Forelimb muscle (tissue), 1 donor: ENCODE results near the gene FBXO15. TPM values are rescaled to one million over a fixed set of nuclear protein-coding genes. Genes with fewer than 3 reads are reported as not detected.

Source experiments
- DNase-seq: peaks from one replicate; pipeline ENCODE4 v3.0.0-alpha.2; 2013; ENCODE audit warnings: low read depth
- polyA plus RNA-seq: library from polyadenylated mRNA; unstranded; fragments of 120-200 nt; gene quantifications from one replicate; pipeline ENCODE4 v1.2.1, GENCODE V29; 2013; ENCODE audit not compliant: insufficient read length

Gene FBXO15
- 1.9 TPM for polyA plus RNA-seq

- peak; percentile 96 for DNase-seq
Observed at GRCh38 chr18:74147779-74148542, at the start of gene FBXO15, which contains the start of gene TIMM21. Gene FBXO15, minus strand, starts transcription at chr18:74147834. Its CDS starts 49 bp downstream, at chr18:74147785. Gene TIMM21, plus strand, starts transcription at chr18:74148523. Its CDS starts 286 bp downstream, at chr18:74148809.

GRCh38 chr18:74196220-74197119, 48.8 kb upstream of the FBXO15 start:
- peak; percentile 34 for DNase-seq

GRCh38 chr18:74194691-74195090, 47.1 kb upstream of the FBXO15 start:
- DNase-seq = no peak

GRCh38 chr18:74191577-74191976, 43.9 kb upstream of the FBXO15 start:
- no peak for DNase-seq

- DNase-seq = no peak
Observed at GRCh38 chr18:74190086-74190485, 42.5 kb upstream of the FBXO15 start.

GRCh38 chr18:74186661-74187060, 39.0 kb upstream of the FBXO15 start:
- DNase-seq = no peak

GRCh38 chr18:74185860-74186259, 38.2 kb upstream of the FBXO15 start:
- DNase-seq = no peak

- DNase-seq = no peak
Observed at GRCh38 chr18:74184875-74185274, 37.2 kb upstream of the FBXO15 start.

- no peak for DNase-seq
Observed at GRCh38 chr18:74183130-74183529, 35.5 kb upstream of the FBXO15 start.

GRCh38 chr18:74182335-74182734, 34.7 kb upstream of the FBXO15 start:
- no peak for DNase-seq

GRCh38 chr18:74179623-74180199, 32.1 kb upstream of the FBXO15 start:
- DNase-seq = no peak

- no peak for DNase-seq
Observed at GRCh38 chr18:74178884-74179283, 31.2 kb upstream of the FBXO15 start.

GRCh38 chr18:74175658-74176057, 28.0 kb upstream of the FBXO15 start:
- DNase-seq = no peak

- no peak for DNase-seq
Observed at GRCh38 chr18:74173434-74173750, 25.8 kb upstream of the FBXO15 start.

GRCh38 chr18:74172697-74173433, 25.2 kb upstream of the FBXO15 start:
- no peak for DNase-seq

- no peak for DNase-seq
Observed at GRCh38 chr18:74171910-74172606, 24.4 kb upstream of the FBXO15 start.

GRCh38 chr18:74166386-74166785, 18.8 kb upstream of the FBXO15 start:
- no peak for DNase-seq

GRCh38 chr18:74163019-74163660, 15.5 kb upstream of the FBXO15 start:
- peak; percentile 8 for DNase-seq

GRCh38 chr18:74155276-74155675, 7.6 kb upstream of the FBXO15 start:
- DNase-seq = no peak

- no peak for DNase-seq
Observed at GRCh38 chr18:74154716-74155115, 7.1 kb upstream of the FBXO15 start.

- no peak for DNase-seq
Observed at GRCh38 chr18:74153793-74154192, 6.2 kb upstream of the FBXO15 start.
